ENCODE data around the gene HNRNPD.
A peak's percentile ranks its signal among the peaks of the same experiment; 100 is the strongest.
"Not testable (repeated sequence)": the region's sequence is repeated elsewhere in the genome, so short reads cannot be mapped to it uniquely, and the experiment has no call there.

The HNRNPD gene

GRCh38 chr4:82372517-82373485 lies 990 bp downstream of the HNRNPD start:
- peak; percentile 73 for DNase-seq

DNA sequence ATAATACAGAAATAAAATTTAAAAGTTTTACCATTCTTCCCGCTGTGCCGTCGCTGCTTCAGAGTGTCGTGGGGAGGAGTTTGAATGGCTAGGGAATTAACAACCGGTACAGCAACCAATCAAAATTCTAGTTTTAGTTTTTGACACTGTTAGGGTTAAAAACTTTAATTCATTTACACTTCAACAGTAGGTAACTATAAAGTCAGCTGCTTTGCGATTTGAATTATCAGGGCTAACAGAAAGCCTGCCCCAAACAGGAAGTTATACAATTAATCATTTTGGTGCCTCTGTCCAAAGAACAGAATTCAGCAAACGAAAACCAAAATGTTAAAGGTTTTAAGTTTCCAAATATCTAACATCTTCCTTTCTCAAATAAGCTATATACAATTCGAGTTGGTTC lies 2.3 kb downstream of the HNRNPD start:
- no peak for DNase-seq

GRCh38 chr4:82367438-82368097 lies 6.2 kb downstream of the HNRNPD start:
- DNase-seq: no peak

- not testable (repeated sequence) for DNase-seq
Observed at GRCh38 chr4:82366431-82366830, 7.4 kb downstream of the HNRNPD start.

DNA sequence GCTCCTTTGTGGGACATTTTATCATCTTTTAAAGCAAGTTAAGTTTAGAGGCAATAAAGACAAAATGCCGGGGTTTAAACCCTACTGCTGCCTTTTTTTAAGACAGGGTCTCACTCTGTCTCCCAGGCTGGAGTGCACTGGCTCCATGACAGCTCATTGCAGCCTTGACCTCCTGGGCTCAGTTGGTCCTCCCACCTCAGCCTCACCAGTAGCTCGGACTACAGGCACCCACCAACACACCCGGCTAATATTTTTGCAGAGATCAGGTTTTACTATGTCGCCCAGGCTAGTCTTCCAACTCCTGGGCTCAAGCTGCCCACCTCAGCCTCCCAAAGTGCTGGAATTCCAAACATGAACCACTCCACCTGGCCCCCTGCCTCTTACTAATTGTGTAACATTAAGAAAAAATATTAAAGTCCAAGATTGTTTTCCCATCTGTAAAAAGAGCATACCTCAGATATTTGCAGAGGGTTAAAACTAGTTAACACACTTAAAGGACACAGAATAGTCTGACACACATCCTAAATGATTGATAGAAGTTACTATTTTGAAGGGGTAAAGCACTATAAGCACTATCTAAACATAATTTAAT lies 9.8 kb downstream of the HNRNPD start:
- no peak for DNase-seq

DNA sequence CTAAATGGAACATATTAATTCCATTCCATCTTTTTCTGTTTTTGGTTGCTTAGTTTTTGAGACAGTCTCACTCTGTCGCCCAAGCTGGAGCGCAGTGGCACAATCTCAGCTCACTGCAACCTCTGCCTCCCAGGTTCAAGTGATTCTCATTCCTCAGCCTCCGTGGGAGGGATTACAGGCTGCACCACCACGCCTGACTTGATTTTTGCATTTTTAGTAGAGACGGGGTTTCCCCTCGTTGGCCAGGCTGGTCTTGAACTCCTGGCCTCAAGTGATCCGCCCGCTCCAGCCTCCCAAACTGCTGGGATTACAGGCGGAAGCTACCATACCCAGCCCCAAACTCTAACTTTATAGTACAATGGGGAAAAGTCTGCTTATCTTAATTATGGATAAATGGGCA lies 11.2 kb downstream of the HNRNPD start:
- no peak for DNase-seq

GRCh38 chr4:82360298-82361177 lies 13.3 kb downstream of the HNRNPD start:
- no peak for DNase-seq

DNA sequence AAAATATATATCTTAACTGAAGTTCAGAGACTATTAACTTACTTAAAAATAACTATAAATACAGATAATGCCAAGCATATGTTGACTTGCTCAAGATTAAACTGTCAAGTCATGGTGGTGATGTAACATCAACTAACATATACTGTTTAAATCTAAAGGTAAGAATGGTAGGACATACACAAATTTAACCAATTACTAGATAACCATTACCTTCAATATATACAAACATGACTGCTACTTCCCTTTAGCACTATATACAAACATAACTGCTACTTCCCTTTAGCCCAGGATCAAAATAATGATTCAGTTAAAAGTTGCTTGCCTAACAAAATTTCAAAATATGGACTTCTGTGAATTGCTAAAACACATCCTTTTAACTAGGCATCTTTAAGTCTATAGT lies 14.9 kb downstream of the HNRNPD start:
- no peak for DNase-seq

GRCh38 chr4:82357640-82358039 lies 16.2 kb downstream of the HNRNPD start:
- DNase-seq: no peak

DNA sequence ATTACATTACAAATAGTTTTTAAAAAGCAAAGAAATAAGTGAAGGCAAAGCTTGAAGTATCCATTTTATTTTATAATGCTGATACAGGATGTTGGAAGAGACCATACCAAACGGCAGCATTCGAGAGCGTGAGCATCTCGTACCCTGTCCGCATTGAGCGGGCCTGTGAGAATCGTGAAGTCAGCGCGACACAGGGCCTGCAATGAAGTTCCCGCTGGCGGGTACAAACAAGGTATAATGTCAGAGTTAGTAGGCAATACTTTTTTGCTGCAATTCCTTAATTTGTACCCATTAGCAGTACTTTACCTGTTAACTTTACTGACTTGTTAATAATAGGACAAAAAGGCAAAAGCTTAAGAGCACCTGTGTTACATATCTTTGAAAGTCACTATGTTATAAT lies 19.0 kb downstream of the HNRNPD start:
- no peak for DNase-seq

GRCh38 chr4:82352825-82353366 lies 20.9 kb downstream of the HNRNPD start:
- no peak for DNase-seq

DNA sequence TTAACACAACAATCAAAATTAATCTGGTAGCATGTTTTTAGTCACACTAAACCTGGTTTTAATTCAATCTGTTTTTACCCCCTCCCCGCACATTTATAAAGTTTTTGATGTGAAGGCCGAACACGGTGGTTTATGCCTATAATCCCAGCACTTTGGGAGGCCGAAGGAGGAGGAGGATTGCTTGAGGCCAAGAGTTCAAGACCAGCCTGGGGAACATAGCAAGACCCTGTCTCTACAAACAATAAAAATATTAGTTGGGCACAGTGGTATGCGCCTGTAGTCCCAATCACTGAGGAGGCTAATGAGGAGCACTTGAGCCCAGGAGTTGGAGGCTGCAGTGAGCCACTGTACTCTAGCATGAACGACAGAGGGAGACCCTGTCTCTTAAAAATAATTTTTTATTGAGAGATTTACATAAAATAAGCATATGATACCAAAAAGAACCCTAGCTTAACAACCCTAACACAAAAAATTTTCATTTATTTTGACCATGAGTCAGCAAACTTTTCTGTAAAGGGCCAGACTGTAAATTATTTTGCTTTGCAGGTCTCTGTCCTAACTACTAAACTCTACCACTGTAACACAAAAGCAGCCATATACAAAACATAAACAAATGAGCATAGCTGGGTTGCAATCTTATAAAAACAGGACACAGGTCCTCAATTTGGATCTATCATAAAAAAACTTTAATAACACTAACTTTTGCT lies 21.5 kb downstream of the HNRNPD start:
- no peak for DNase-seq

GRCh38 chr4:82346126-82346525 lies 27.7 kb downstream of the HNRNPD start:
- no peak for DNase-seq

- no peak for DNase-seq
Observed at GRCh38 chr4:82335043-82335442, 38.7 kb downstream of the HNRNPD start.

DNA sequence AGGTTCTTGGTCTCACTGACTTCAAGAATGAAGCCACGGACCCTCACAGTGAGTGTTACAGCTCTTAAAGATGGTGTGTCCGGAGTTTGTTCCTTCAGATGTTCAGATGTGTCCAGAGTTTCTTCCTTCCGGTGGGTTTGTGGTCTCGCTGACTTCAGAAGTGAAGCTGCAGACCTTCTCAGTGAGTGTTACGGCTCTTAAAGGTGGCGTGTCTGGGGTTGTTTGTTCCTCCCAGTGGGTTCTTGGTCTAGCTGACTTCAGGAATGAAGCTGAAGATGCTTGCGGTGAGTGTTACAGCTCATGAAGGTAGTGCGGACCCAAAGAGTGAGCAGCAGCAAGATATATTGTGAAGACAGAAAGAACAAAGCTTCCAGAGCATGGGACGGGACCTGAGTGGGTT lies 40.1 kb downstream of the HNRNPD start:
- not testable (repeated sequence) for DNase-seq

DNA sequence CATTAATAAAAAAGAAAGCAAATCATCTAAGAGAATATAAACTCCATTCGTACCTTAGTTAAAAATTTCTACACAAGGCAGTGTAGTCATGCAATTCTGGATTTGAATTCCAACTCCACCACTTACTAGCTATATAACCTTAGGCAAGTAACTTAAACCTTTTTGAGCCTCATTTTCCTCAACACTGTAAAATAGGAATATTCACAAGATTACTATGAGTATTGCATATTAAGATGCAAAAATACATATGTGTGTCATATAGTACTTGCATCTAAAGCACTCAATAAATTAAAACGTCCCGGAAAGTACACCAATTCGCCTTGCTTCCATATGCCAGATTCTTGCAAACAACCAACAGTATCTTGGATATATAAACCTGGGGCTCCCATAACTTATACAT lies 42.0 kb downstream of the HNRNPD start:
- no peak for DNase-seq

DNA sequence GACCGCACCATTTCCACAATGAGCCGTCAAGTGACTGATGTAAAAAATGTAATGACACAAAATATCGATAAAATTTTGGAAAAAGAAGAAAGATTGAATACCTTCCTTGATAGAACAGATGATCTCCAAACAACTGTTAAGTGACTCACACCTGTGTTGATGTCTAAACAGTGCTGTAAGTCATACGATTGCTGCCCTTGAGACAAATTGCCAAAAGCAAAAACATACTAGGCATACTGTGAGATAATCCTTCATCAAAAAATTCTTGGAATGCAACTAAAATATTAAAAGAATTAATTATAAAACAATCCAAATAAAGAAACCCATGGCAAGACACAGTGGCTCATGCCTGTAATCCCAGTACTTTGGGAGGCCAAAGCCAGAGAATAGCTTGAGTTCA lies 53.4 kb downstream of the HNRNPD start:
- DNase-seq: no peak

DNA sequence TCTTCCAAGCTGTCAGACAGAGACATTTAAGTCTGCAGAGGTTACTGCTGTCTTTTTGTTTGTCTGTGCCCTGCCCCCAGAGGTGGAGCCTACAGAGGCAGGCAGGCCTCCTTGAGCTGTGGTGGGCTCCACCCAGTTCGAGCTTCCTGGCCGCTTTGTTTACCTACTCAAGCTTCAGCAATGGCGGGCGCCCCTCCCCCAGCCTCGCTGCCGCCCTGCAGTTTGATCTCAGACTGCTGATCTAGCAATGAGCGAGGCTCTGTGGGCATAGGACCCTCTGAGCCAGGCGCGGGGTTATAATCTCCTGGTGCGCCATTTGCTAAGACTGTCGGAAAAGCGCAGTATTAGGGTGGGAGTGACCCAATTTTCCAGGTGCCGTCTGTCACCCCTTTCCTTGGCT lies 70.7 kb downstream of the HNRNPD start:
- not testable (repeated sequence) for DNase-seq

All from stimulated activated naive CD4-positive, alpha-beta T cell treated with Interleukin-2 at 50 U/mL for 16 hours (primary cell).